ENCODE measurements around the gene CAMSAP1. TPM values are rescaled to one million over a fixed set of nuclear protein-coding genes. Genes with fewer than 3 reads are reported as not detected.
A peak's percentile ranks its signal among the peaks of the same experiment; 100 is the strongest.

The CAMSAP1 gene
- total and polyA plus RNA-seq, 2 of the 4 experiments (the other 2 are of a cell fraction): 8.2 to 19.5 TPM

DNA sequence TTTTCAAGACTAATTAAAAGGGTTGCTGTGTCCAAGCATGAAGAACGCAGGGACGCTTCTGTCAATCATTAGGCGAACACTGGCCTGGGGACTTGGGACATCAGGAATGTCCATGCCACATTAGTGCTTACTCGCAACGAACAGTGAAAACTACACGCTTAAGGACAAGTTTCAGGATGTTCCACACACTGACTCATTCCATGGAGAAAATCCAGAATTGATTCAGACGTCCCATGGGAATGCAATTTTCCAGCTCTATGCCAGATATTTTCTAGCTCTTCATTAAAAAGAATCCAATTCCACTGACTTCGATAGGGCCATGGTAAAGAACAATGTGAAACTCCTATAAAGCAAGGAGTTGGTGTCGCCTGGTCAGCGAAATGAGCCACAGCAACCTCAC, 98.2 kb downstream of the CAMSAP1 start:
- H3K4me2 ChIP-seq (ENCODE audit: low read depth, low read length): no peak overlapping the region
- no peak overlapping the region for H2BK15ac ChIP-seq (ENCODE audit: low read depth, low read length)
- no peak overlapping the region for H3K18ac ChIP-seq (ENCODE audit: low read depth, low read length)
- H2BK120ac ChIP-seq (ENCODE audit: low read depth, low read length): no peak overlapping the region
- H3K23ac ChIP-seq (ENCODE audit: low read depth, low read length): no peak overlapping the region
- no peak overlapping the region for H3K56ac ChIP-seq (ENCODE audit: extremely low read depth, insufficient read depth, low read length)
- H3K79me1 ChIP-seq (ENCODE audit: low read depth in 1 of 2, low read length in 2 of 2): peaks cover 0 to 3% of the 10 kb centered on the region in 2 experiments; a peak in 1 of 4 replicates
- peaks cover 32% of the 10 kb centered on the region for H3K36me3 ChIP-seq (ENCODE audit: control insufficient read depth, insufficient read depth, low read length)
- no peaks in the 10 kb centered on the region for H3K9me3 ChIP-seq (ENCODE audit: control insufficient read depth, insufficient read depth, low read length)
- no peak overlapping the region for H2BK5ac ChIP-seq (ENCODE audit: low read depth, low read length, poor library complexity, severe bottlenecking)
- no peak overlapping the region for H4K91ac ChIP-seq (ENCODE audit: insufficient read depth, low read depth, low read length)
- no peak overlapping the region for H4K5ac ChIP-seq (ENCODE audit: low read depth, low read length)
- in situ Hi-C loops (cut with MboI; ENCODE audit: low sequenced_read_pairs) (no loop called here), intact Hi-C loops (cut with micrococcal nuclease) (no loop called here), dilution Hi-C loops (cut with HindIII; ENCODE audit: low sequenced_read_pairs, unreplicated experiment) (no loop called here)
- no peak overlapping the region for H2AFZ ChIP-seq (replicated peaks; ENCODE audit: low read length, poor library complexity)
- DNase-seq: peak; percentile 58
- no peak overlapping the region for H4K8ac ChIP-seq (ENCODE audit: low read depth in 2 of 2, low read length in 2 of 2)
- no peak overlapping the region for H3K4me3 ChIP-seq (ENCODE audit: insufficient read depth, low read depth, low read length)
- H3K27ac ChIP-seq (ENCODE audit: insufficient read depth, low read length): no peak overlapping the region
- H2AK5ac ChIP-seq (ENCODE audit: low read depth, low read length): no peak overlapping the region
- TF ChIP-seq POLR2A (IDR thresholded peaks at IDR 0.05; ENCODE audit: low read depth, low read length): no peak
- TF ChIP-seq NFE2L2 (IDR thresholded peaks at IDR 0.05; ENCODE audit: low read depth, low read length): no peak
- no peak for TF ChIP-seq SMC3 (IDR thresholded peaks at IDR 0.05; ENCODE audit: low read depth, low read length)
- H4K20me1 ChIP-seq (ENCODE audit: insufficient read depth, low read length): 0 out of 2 replicates have a peak, but pooled peaks cover 5% of the 10 kb centered on the region
- WGBS, 2 experiments (ENCODE audit: extremely low coverage in 2 of 2, insufficient read length in 1 of 2): 88% methylated on average over 7 of the region's 10 CpGs; no CpG with 5 or more reads in 1 of the 2 experiments
- CTCF ChIA-PET: no interaction called here
- H3K9ac ChIP-seq (ENCODE audit: low read depth, low read length): no peak overlapping the region
- no peak overlapping the region for H2AK9ac ChIP-seq (replicated peaks; ENCODE audit: low read depth, low read length, poor library complexity)
- H3K4ac ChIP-seq (ENCODE audit: low read depth, low read length): no peak overlapping the region
- no peak overlapping the region for H3K14ac ChIP-seq (replicated peaks; ENCODE audit: low read depth, low read length)
- H3K9me1 ChIP-seq (ENCODE audit: insufficient read depth, low read length): peaks cover 11% of the 10 kb centered on the region; the same call in 1 of the 2 replicates
- H2BK20ac ChIP-seq (ENCODE audit: low read depth, low read length): no peak overlapping the region
- peaks cover 6% of the 10 kb centered on the region for H3K4me1 ChIP-seq (ENCODE audit: control insufficient read depth, insufficient read depth, low read length)
- no peak; the same call in 1 of the 2 replicates for ATAC-seq (ENCODE audit: low read depth)
- POLR2A ChIA-PET (ENCODE audit: unreplicated experiment): interaction anchor here (0.5 kb wide), 1 partner anchor 1483 kb away, joined by 9 read pairs; no protein-coding TSS in a partner anchor
- H3K27me3 ChIP-seq (ENCODE audit: control insufficient read depth, insufficient read depth, low read length): no peaks in the 10 kb centered on the region
- no TSS peak for BruUV-seq (replicated peaks)

Measured in IMR-90 (cell line).